GM19463 (cell line): ENCODE measurements around the gene NES.

Source experiments
- ATAC-seq: cut with Tn5 transposase; IDR thresholded peaks from one replicate; pipeline ENCODE4 v1.9.1; 2021; ENCODE audit warnings: mild to moderate bottlenecking, moderate library complexity; ENCODE audit not compliant: unreplicated experiment

Gene NES

DNA sequence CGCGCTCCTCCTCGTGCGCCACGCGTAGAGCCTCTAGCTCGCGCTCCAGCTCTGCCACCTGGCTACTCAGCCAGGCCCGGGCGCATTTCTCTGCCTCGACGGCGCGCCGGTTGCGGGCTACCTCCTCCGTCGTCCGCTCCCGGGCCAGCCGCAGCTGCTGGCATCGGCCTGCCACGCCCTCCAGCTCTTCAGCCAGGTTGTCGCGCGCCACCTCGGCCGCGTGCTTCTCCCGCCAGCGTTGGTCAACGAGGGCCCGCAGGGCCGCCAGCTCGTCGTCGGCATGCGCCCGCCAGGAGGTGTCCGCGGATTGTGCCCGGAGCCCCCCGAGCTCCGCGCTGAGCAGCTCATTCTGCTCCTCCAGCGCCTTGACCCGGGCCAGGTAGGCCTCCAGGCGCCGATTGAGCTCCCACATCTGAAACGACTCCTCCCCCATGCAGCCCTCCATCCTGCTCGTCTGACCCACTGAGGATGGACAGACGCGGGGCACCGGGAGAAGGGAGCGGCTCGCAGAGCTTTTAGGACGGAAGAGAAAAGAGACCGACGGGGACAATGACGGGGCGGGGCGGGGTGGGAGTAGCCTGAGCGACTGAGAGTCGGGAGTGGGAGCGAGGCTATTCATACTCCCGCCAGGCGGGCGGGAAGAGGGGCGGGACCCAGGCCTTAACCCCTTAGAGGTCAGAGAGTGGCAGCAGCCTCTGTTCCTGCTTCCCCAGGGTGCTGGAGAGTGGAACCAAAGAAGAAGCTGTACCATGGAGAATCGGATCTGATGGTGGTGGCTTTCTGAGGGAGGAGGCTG, at the start of gene NES:
Gene NES (minus strand): TSS at position 588 of the 796 bp plus-strand sequence. CDS start 143 bp downstream, at position 445.
- ATAC-seq = no peak

DNA sequence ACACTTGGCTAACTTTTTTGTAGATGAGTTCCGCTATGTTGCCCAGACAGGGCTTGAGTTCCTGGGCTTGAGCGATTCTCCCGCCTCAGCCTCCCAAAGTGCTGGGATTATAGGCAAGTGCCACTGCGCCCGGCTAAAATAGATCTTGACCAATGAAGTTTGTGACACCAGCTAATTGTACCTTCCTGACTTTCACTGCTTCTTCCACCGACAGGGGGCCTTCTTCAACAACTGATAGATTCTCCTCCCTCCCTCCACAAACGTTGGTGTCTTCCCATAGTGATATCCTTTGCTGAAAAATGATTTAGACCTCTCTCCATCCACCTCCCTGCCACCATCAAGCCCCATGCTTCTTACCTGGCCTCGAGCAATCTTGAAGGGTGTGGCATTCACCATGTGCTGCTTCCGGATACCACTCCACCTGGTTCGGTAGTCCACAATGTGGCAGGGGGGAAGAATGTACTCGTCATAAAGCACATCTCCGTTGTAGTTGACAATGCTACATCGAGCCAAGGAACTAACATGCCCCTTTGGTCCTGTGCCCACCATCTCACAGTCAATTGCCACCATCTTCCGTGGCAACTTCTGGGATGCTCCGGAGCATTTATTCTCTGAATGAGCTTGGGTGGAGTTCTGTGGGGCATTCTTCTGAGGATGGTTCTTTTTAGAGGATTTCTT, 49.5 kb upstream of the NES start:
- ATAC-seq = no peak

GRCh38 chr1:156725683-156726280, 48.6 kb upstream of the NES start:
- ATAC-seq = no peak

DNA sequence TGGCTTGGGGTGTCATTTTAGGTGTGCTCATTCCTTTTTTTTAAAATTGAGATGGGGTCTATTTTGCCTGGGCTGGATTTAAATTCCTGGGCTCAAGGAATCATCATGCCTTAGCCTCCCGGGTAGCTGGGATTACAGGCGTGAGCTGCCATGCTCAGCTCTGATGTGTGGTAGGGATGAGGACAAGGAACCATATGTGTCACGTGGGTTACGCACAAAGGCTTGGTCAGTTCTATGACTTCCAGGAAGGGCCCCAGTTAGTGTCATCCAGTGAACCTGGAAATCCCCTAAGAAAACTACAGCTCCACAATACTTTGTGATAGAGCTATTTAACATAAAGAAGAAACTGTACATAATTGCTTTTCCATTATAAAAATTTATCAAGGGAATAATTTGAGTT, 44.3 kb upstream of the NES start:
- no peak for ATAC-seq

GRCh38 chr1:156721131-156721530, 43.9 kb upstream of the NES start:
- ATAC-seq = no peak

DNA sequence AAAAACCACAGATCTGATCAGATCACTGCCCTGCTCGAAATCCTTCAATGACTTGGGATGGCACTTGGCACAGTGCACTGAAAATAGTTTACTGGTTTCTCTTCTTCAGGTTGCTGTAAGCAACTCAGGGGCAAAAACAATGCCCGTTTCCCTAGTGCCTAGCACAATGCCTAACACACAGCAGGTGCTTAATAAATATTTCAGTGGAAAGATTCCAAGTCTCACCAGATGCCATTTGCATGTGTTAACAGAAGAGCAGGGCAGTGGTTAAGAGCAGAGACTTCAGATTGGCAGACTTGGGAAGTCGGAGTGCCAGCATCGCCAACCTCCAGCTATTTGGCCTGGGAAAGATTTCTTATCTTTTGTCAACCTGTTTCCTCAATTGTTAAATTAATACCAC, 40.1 kb upstream of the NES start:
- ATAC-seq = no peak

- ATAC-seq = no peak
These were observed 37.6 kb upstream of the NES start for GRCh38 chr1:156714830-156715229.

GRCh38 chr1:156712626-156713025, 35.4 kb upstream of the NES start:
- no peak for ATAC-seq

GRCh38 chr1:156711011-156711817, 34.0 kb upstream of the NES start:
- ATAC-seq = no peak

GRCh38 chr1:156709757-156710489, 32.7 kb upstream of the NES start:
- no peak for ATAC-seq

DNA sequence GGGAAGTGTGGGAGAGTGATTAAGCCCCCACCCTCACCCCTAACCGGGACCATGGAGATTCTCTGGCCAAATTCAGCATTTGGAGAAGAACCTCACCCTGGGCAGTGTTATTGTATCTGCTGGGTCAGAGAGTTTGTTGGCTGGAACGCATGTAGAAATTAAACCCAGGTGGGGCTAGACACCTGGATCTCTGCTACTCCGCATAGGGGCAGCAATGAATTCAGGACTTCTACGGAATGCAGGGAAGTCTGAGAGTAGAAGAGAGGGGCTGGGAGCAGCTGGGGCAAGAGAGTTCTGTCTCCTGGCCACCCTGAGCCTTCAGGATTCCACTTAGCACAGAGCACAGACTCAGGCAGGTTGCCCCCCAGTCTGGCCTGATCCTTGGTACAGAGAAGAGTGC, 31.8 kb upstream of the NES start:
- ATAC-seq = no peak

- no peak for ATAC-seq
These were observed 31.0 kb upstream of the NES start for GRCh38 chr1:156708218-156708661.

GRCh38 chr1:156707417-156708217, 30.4 kb upstream of the NES start:
- ATAC-seq = no peak

DNA sequence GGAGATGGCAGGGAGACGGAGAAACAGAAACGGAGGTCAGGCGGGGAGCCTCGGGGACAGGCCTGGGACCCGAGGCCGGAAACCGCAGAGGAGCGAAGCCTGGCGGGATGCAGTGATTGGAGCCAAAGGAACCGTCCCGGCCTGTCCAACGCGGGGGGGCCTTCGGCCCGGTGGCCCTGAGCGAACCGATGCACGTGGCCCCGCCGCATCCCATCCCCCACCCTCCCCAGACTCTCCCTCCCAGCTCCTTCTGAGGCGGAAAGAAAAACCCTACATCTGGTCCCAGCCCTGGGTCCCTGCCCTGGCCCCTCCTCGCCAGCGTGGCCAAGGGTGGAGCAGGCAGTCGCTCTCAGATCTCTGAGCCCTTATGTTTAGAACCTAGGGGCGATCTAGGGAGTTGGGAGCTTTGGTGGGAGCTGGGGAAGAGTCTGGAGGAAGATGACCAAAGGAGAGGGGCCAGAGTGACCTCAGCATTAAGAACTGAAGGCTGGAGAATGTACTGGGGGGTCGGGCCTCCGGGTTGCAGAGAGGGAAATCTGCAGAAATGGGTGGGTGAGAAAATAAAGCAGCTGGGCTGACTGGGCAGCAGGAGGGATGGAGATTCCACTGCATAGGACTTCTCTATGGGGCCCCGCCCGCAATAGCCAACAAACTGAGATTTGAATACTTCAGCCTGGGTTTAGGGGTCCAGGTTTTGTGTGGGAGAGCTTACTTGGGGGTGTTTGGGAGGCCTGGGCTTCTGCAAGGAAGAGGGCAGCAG, 29.6 kb upstream of the NES start:
- ATAC-seq = no peak

- no peak for ATAC-seq
These were observed 28.9 kb upstream of the NES start for GRCh38 chr1:156705918-156706656.

DNA sequence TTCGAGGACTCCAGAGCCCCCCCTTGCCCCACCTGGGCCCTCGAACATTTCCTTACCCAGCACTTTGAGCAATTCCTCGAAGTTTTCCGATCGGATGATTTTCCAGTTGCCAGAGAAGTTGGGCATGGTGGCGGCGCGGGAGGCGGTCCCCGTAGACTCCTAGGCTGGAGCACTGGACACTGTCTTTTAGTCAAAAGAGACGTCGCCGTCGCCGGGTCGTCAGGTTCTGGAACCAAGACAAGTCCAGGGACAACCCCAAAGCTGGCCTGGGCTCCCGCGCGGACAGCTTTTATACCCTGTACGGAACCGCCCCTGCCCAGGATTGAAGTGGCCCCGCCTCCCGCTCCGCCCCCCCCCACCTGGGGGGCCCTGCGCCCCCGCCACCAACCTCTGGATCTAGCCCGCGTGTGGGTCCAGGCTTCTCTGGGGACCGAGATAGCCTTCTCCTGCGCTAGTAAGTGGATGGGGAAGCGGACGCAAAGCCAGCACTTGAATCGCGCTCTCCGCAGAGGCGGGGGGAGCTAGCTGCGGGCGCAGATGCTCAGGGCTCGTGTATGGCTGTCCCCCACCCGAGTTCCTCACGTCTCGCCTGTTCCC, 28.2 kb upstream of the NES start, which contains the start of gene CRABP2:
Gene CRABP2 (minus strand): TSS at position 263 of the 597 bp plus-strand sequence. CDS start 137 bp downstream, at position 126.
- ATAC-seq = no peak

DNA sequence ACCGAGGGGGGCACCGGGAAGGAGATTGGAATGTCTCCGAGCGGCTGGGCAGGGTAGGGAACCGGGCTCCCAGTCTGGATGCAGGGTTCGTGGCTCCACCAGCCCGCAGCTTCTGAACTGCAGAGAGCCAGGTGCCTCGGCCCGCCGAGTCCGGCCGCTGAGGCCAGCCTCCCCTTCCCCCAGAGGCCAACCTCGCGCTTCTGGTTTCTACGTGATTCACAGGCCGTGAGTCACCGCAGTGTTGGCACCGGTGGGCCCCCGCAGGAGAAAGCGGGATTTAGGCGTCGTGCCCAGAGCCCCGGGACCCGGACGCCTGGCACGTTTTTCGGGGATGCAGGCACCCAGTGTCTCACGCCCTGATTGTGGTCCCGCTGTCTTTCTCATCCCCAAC, 27.7 kb upstream of the NES start:
- no peak for ATAC-seq
